A549 (cell line): ENCODE data around the gene ZNF407. TPM values are rescaled to one million over a fixed set of nuclear protein-coding genes. Genes with fewer than 3 reads are reported as not detected.

Source experiments
- ATAC-seq, 2 experiments: fragments of 200-7000 bp in 1 of 2; fragments of >200 bp in 1 of 2; cut with Nextera tagmentation in 1 of 2; cut with Tn5 transposase in 1 of 2; 3 replicates each; pipeline versions ENCODE4 v1.8.0 to v1.9.1; 2018 to 2020; ENCODE audit warnings: mild to moderate bottlenecking in 1 of 2, moderate library complexity in 1 of 2
- CTCF ChIA-PET: fragments of 300-600 bp; sonication (Branson Sonifier 250); formaldehyde crosslinking; extraction: SDS; loops from one replicate; lab custom pipeline; 2021; ENCODE audit warnings: antibody characterized with exemption, inconsistent platforms; lab: Yijun Ruan, JAX
- POLR2A ChIA-PET: fragments of 350-600 bp; formaldehyde crosslinking; extraction: SDS; loops from one replicate; lab custom pipeline; 2021; ENCODE audit warnings: antibody characterized with exemption, inconsistent platforms; lab: Yijun Ruan, JAX
- DNase-seq, 2 experiments: peaks; one replicate each; pipeline versions ENCODE4 v3.0.0 to v3.0.0-alpha.2; 2011 to 2016; ENCODE audit warnings: low read depth in 1 of 2, low spot score in 1 of 2
- FAIRE-seq: peaks from 2 replicates; lab custom pipeline; 2011; peaks lifted over from hg19 to GRCh38; lab: Jason Lieb, UNC
- H3K27ac ChIP-seq, 2 experiments: fragments of >200 bp; sonication (Bioruptor Twin); formaldehyde crosslinking; 3 replicates each; pipeline ENCODE4 v1.5.1; 2016 to 2017
- H3K4me1 ChIP-seq: fragments of >200 bp; sonication (Bioruptor Twin); formaldehyde crosslinking; 3 replicates; pipeline ENCODE4 v1.6.1; 2016
- H3K4me2 ChIP-seq: fragments of >200 bp; sonication (Bioruptor Twin); formaldehyde crosslinking; 3 replicates; pipeline ENCODE4 v1.6.1; 2016
- H3K4me3 ChIP-seq: fragments of >200 bp; sonication (Bioruptor Twin); formaldehyde crosslinking; 3 replicates; pipeline ENCODE4 v1.5.1; 2016
- H3K9me3 ChIP-seq: fragments of >200 bp; sonication (Bioruptor Twin); formaldehyde crosslinking; 3 replicates; pipeline ENCODE4 v1.6.1; 2016
- CHD2 ChIP-seq: fragments of 150-350 bp; IDR thresholded peaks from 2 replicates; pipeline ENCODE4 v1.6.1; 2014; ENCODE audit warnings: low read length; ENCODE audit not compliant: partially characterized antibody
- EHMT2 ChIP-seq: fragments of 200-600 bp; sonication (generic); IDR thresholded peaks from 2 replicates; pipeline ENCODE4 v1.6.1; 2016; ENCODE audit warnings: antibody characterized with exemption, low read depth, mild to moderate bottlenecking, moderate library complexity
- EP300 ChIP-seq, 2 experiments: fragments of >200 bp; sonication (Bioruptor Twin); formaldehyde crosslinking; IDR thresholded peaks; 2 replicates in 1 of 2; 3 replicates in 1 of 2; pipeline ENCODE4 v1.6.1; 2016 to 2017
- GATA3 ChIP-seq: IDR thresholded peaks from 2 replicates; pipeline ENCODE4 v1.6.1; 2012; ENCODE audit warnings: borderline replicate concordance
- HDAC2 ChIP-seq: fragments of 200-600 bp; sonication (generic); IDR thresholded peaks from 2 replicates; pipeline ENCODE4 v1.6.1; 2016
- HOXB13 ChIP-seq: fragments of 250-450 bp; sonication (Bioruptor Pico); IDR thresholded peaks from 2 replicates; pipeline ENCODE4 v1.5.0; 2020; ENCODE audit warnings: low read depth, mild to moderate bottlenecking, moderate library complexity
- RARB ChIP-seq: fragments of 250-450 bp; sonication (Bioruptor Pico); IDR thresholded peaks from 2 replicates; pipeline ENCODE4 v1.8.0; 2021; ENCODE audit warnings: mild to moderate bottlenecking, moderate library complexity
- RCOR1 ChIP-seq: fragments of 150-350 bp; IDR thresholded peaks from 2 replicates; pipeline ENCODE4 v1.6.1; 2014; ENCODE audit warnings: antibody characterized with exemption, low read length, low read depth
- RFX5 ChIP-seq: fragments of 450-650 bp; IDR thresholded peaks from 2 replicates; pipeline ENCODE4 v1.7.1; 2014; ENCODE audit warnings: antibody characterized with exemption, mild to moderate bottlenecking, moderate library complexity
- TP53 ChIP-seq: fragments of 250-450 bp; sonication (Bioruptor Pico); IDR thresholded peaks from 2 replicates; pipeline ENCODE4 v1.5.0; 2021; ENCODE audit warnings: mild to moderate bottlenecking, moderate library complexity
- ZFP36 ChIP-seq: fragments of 450-650 bp; IDR thresholded peaks from 2 replicates; pipeline ENCODE4 v1.6.1; 2014; ENCODE audit warnings: borderline replicate concordance; ENCODE audit not compliant: partially characterized antibody
- ZSCAN20 ChIP-seq: fragments of 250-450 bp; sonication (Bioruptor Pico); IDR thresholded peaks from 2 replicates; pipeline ENCODE4 v1.8.0; 2022; ENCODE audit warnings: mild to moderate bottlenecking, moderate library complexity
- WGBS: methylation state at CpG from one replicate; pipeline ENCODE4 v1.1.6; 2017; ENCODE audit errors: missing lambda C conversion rate; 5-methylcytosine and 5-hydroxymethylcytosine counted together
- polyA plus RNA-seq, 4 experiments: library from polyadenylated mRNA; depleted of rRNA in 3 of 4; stranded (reverse); fragments of >200 nt; fragmentation: RNase III in 1 of 4; extraction: RNeasy Plus Mini Kit Qiagen cat#74134 plus additional on column Dnase treatment in 1 of 4; gene quantifications; 2 replicates in 3 of 4; 3 replicates in 1 of 4; pipeline ENCODE4 v1.2.3, GENCODE V29; 2011 to 2017
- TF ChIP-seq, protein P1 (sequence below): fragments of 250-450 bp; sonication (Bioruptor Pico); IDR thresholded peaks from 2 replicates; pipeline ENCODE4 v1.5.0; 2020; ENCODE audit warnings: low read depth, mild to moderate bottlenecking, moderate library complexity
- TF ChIP-seq, protein P2 (sequence below): fragments of 150-350 bp; IDR thresholded peaks from 2 replicates; pipeline ENCODE4 v1.6.1; 2014; ENCODE audit warnings: low read depth, mild to moderate bottlenecking, low read length
- TF ChIP-seq, protein P3 (sequence below): fragments of 250-450 bp; sonication (Bioruptor Pico); IDR thresholded peaks from 2 replicates; pipeline ENCODE4 v1.5.0; 2021; ENCODE audit warnings: mild to moderate bottlenecking, moderate library complexity, borderline replicate concordance
- TF ChIP-seq, protein P4 (sequence below): IDR thresholded peaks from 2 replicates; pipeline ENCODE4 v1.6.1; 2012
- TF ChIP-seq, protein P5 (sequence below): IDR thresholded peaks from 2 replicates; pipeline ENCODE4 v1.6.1; 2012; ENCODE audit warnings: low read depth, borderline replicate concordance
- TF ChIP-seq, protein P6 (sequence below): fragments of >200 bp; sonication (Bioruptor Twin); formaldehyde crosslinking; IDR thresholded peaks from 3 replicates; pipeline ENCODE4 v1.5.1; 2016

The ZNF407 gene
- polyA plus RNA-seq, 2 of the 4 experiments (the other 2 are of a cell fraction), result 2.5 to 3.0 TPM

DNA sequence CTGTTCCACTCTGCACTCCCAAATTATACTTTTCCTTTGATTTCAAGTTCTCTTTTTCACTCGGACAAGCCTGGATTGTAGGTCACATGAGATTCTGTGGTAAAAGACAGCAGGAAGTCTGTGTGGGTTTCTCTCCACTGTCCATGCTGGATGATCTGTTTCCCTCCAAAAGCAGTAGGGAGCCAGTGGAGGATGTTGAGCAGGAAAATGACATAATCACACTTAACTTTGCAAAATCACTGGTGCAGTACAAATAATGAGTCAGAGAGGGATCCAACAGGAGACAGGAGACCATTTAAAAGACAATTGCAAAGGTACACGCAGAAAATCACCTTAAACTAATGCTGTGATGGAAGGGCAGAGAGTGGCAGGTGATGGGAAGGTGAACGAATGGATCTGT is 301.3 kb downstream of the ZNF407 start (continued):
- no peak for TF ChIP-seq HOXB13

DNA sequence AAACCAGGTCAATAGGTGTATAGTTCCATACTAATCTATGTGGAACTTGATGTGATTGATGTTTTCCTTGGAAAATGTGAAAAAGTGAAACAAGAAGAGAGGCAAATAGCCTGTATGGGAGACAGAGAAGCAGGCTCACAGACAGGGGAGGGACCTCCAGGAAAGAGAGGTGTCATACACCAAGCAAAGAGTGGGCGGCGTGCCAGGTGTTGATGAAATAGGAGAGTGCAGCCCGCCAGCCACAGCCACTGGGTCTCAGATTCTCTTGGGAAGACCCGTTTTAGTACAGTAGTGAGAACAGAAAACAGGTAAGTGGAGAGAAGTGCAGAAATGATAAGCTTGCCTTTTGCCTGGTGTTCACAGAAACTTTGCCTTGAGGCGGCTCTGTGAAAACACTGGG is 301.9 kb downstream of the ZNF407 start:
- H3K27ac ChIP-seq, result no peak overlapping the region
- FAIRE-seq, result no peak
- no peak for TF ChIP-seq GATA3
- no peak for TF ChIP-seq RARB (CRISPR knock-in tag)
- TF ChIP-seq, protein P1, sequence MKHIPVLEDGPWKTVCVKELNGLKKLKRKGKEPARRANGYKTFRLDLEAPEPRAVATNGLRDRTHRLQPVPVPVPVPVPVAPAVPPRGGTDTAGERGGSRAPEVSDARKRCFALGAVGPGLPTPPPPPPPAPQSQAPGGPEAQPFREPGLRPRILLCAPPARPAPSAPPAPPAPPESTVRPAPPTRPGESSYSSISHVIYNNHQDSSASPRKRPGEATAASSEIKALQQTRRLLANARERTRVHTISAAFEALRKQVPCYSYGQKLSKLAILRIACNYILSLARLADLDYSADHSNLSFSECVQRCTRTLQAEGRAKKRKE (CRISPR knock-in tag), result no peak
- TF ChIP-seq ZFP36, result no peak
- TF ChIP-seq, protein P2, sequence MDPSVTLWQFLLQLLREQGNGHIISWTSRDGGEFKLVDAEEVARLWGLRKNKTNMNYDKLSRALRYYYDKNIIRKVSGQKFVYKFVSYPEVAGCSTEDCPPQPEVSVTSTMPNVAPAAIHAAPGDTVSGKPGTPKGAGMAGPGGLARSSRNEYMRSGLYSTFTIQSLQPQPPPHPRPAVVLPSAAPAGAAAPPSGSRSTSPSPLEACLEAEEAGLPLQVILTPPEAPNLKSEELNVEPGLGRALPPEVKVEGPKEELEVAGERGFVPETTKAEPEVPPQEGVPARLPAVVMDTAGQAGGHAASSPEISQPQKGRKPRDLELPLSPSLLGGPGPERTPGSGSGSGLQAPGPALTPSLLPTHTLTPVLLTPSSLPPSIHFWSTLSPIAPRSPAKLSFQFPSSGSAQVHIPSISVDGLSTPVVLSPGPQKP, result no peak
- no peak for TF ChIP-seq TP53 (CRISPR knock-in tag)
- TF ChIP-seq, protein P3, sequence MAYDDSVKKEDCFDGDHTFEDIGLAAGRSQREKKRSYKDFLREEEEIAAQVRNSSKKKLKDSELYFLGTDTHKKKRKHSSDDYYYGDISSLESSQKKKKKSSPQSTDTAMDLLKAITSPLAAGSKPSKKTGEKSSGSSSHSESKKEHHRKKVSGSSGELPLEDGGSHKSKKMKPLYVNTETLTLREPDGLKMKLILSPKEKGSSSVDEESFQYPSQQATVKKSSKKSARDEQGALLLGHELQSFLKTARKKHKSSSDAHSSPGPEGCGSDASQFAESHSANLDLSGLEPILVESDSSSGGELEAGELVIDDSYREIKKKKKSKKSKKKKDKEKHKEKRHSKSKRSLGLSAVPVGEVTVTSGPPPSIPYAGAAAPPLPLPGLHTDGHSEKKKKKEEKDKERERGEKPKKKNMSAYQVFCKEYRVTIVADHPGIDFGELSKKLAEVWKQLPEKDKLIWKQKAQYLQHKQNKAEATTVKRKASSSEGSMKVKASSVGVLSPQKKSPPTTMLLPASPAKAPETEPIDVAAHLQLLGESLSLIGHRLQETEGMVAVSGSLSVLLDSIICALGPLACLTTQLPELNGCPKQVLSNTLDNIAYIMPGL (CRISPR knock-in tag), result no peak
- TF ChIP-seq, protein P4, sequence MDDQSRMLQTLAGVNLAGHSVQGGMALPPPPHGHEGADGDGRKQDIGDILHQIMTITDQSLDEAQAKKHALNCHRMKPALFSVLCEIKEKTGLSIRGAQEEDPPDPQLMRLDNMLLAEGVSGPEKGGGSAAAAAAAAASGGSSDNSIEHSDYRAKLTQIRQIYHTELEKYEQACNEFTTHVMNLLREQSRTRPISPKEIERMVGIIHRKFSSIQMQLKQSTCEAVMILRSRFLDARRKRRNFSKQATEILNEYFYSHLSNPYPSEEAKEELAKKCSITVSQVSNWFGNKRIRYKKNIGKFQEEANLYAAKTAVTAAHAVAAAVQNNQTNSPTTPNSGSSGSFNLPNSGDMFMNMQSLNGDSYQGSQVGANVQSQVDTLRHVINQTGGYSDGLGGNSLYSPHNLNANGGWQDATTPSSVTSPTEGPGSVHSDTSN, result no peak
- TF ChIP-seq EHMT2, result no peak
- TF ChIP-seq EP300 (IDR thresholded peaks at IDR 0.05), result no peak
- no peak for TF ChIP-seq RCOR1
- no peak for TF ChIP-seq CHD2
- no peak for TF ChIP-seq RFX5
- TF ChIP-seq, protein P5, sequence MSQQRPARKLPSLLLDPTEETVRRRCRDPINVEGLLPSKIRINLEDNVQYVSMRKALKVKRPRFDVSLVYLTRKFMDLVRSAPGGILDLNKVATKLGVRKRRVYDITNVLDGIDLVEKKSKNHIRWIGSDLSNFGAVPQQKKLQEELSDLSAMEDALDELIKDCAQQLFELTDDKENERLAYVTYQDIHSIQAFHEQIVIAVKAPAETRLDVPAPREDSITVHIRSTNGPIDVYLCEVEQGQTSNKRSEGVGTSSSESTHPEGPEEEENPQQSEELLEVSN, result no peak
- no peak for TF ChIP-seq ZSCAN20 (CRISPR knock-in tag)
- no peak for TF ChIP-seq HOXB13
- TF ChIP-seq HDAC2, result no peak
- TF ChIP-seq, protein P6, sequence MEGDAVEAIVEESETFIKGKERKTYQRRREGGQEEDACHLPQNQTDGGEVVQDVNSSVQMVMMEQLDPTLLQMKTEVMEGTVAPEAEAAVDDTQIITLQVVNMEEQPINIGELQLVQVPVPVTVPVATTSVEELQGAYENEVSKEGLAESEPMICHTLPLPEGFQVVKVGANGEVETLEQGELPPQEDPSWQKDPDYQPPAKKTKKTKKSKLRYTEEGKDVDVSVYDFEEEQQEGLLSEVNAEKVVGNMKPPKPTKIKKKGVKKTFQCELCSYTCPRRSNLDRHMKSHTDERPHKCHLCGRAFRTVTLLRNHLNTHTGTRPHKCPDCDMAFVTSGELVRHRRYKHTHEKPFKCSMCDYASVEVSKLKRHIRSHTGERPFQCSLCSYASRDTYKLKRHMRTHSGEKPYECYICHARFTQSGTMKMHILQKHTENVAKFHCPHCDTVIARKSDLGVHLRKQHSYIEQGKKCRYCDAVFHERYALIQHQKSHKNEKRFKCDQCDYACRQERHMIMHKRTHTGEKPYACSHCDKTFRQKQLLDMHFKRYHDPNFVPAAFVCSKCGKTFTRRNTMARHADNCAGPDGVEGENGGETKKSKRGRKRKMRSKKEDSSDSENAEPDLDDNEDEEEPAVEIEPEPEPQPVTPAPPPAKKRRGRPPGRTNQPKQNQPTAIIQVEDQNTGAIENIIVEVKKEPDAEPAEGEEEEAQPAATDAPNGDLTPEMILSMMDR, result no peak
- ChIA-PET CTCF (no interaction called here), POLR2A (no interaction called here)
- peaks cover 18% of the 10 kb centered on the region for H3K4me1 ChIP-seq
- H3K4me3 ChIP-seq, result no peak overlapping the region
- no peak for DNase-seq
- ATAC-seq, result no peak
- WGBS, result 86% methylated on average over 5 of the region's 5 CpGs
- no peaks in the 10 kb centered on the region for H3K9me3 ChIP-seq
- 0 out of 3 replicates have a peak overlapping the region, but pooled peaks have one; percentile 13 for H3K4me2 ChIP-seq
